ENCODE data around the gene TPTE.

GRCh38 chr21:10539956-10540355, 18.6 kb downstream of the TPTE start:
- TF ChIP-seq REST (IDR thresholded peaks at IDR 0.05; ENCODE audit: borderline replicate concordance) (no peak), REST (CRISPR knock-in tag; IDR thresholded peaks at IDR 0.05; ENCODE audit: low read depth) (no peak), HEY1 (CRISPR knock-in tag; IDR thresholded peaks at IDR 0.05; ENCODE audit: borderline replicate concordance) (no peak), ZBTB8A (IDR thresholded peaks at IDR 0.05; ENCODE audit: partially characterized antibody) (no peak), CTCF (IDR thresholded peaks at IDR 0.05 in 2 of 3, conservative IDR thresholded peaks at IDR 0.05 in 1 of 3; ENCODE audit: insufficient read depth in 2 of 3, low read depth in 1 of 3, low read length in 3 of 3) (no peak)

Measured in K562 (cell line).